ENCODE data around the gene AMBP. TPM values are rescaled to one million over a fixed set of nuclear protein-coding genes. Genes with fewer than 3 reads are reported as not detected.
A peak's percentile ranks its signal among the peaks of the same experiment; 100 is the strongest.

AMBP gene
- total RNA-seq, 1 experiment from 2014 or later: 0.20 TPM

- Mint-ChIP-seq H3K27me3 (ENCODE audit: low read depth) (no peaks in the 10 kb centered on the region), H3K4me3 (no peak overlapping the region), H3K9me3 (peaks cover 18 to 20% of the 10 kb centered on the region in 2 experiments), H3K36me3 (ENCODE audit: insufficient read depth in 1 of 3, low read depth in 3 of 3) (peaks cover 30 to 52% (median 45%) of the 10 kb centered on the region in 3 experiments), H3K4me1 (peaks cover 7% of the 10 kb centered on the region in 2 experiments), H3K27ac (peak overlapping the region in 2 of 3 experiments; percentile 64 to 84; a peak in 2 of 7 replicates)
- no peak overlapping the region for H3K18ac ChIP-seq (ENCODE audit: insufficient read length, low read depth, low read length)
- no peak overlapping the region for H3K23ac ChIP-seq (ENCODE audit: insufficient read length, low read depth, low read length)
- H4K5ac ChIP-seq (ENCODE audit: insufficient read length, low read depth, low read length): no peak overlapping the region
- H4K8ac ChIP-seq (replicated peaks; ENCODE audit: insufficient read length, low read depth, low read length): no peak overlapping the region
- H3K9ac ChIP-seq (ENCODE audit: extremely low read depth, insufficient read length, low read length): no peak overlapping the region
- H2BK120ac ChIP-seq (ENCODE audit: low read depth, low read length, poor library complexity, severe bottlenecking): no peak overlapping the region
- no peaks in the 10 kb centered on the region for H3K79me1 ChIP-seq (ENCODE audit: insufficient read depth, low read depth, low read length, poor library complexity, severe bottlenecking)
- H2BK12ac ChIP-seq (ENCODE audit: insufficient read length, low read depth, low read length): no peak overlapping the region
- no peak for TF ChIP-seq CTCF (conservative IDR thresholded peaks at IDR 0.05)
- no peak overlapping the region for H3K4me2 ChIP-seq (ENCODE audit: insufficient read depth, insufficient read length, low read length)
- peak; percentile 19 for DNase-seq
- no peaks in the 10 kb centered on the region for H3K79me2 ChIP-seq (ENCODE audit: insufficient read depth, low read length)
- H3K23me2 ChIP-seq (ENCODE audit: insufficient read length, low read depth, low read length, poor library complexity, severe bottlenecking): no peaks in the 10 kb centered on the region
- H3K27me3 ChIP-seq (ENCODE audit: insufficient read depth, low read length): no peaks in the 10 kb centered on the region
- H2BK20ac ChIP-seq (ENCODE audit: low read depth, low read length, poor library complexity, severe bottlenecking): no peak overlapping the region
- H2AK5ac ChIP-seq (ENCODE audit: insufficient read length, low read length): no peak overlapping the region
- no peak overlapping the region for H3K4ac ChIP-seq (ENCODE audit: low read depth, low read length)
- no peak overlapping the region for H2BK15ac ChIP-seq (ENCODE audit: low read depth, low read length)
- H3K14ac ChIP-seq (ENCODE audit: insufficient read depth, low read length): no peak overlapping the region
- H3K9me3 ChIP-seq (ENCODE audit: control insufficient read depth, low read depth, low read length): no peaks in the 10 kb centered on the region
- H3K56ac ChIP-seq (ENCODE audit: insufficient read length, low read depth, low read length): no peak overlapping the region
- no peak overlapping the region for H3K27ac ChIP-seq (ENCODE audit: insufficient read length, low read depth, low read length)
- H2AFZ ChIP-seq (ENCODE audit: low read length): no peak overlapping the region
- H3T11ph ChIP-seq (ENCODE audit: low read length): no peak overlapping the region
- no peak overlapping the region for H4K91ac ChIP-seq (ENCODE audit: insufficient read length, low read depth, low read length)
- no peak overlapping the region for H2BK5ac ChIP-seq (ENCODE audit: insufficient read length, low read length)
- H4K20me1 ChIP-seq (ENCODE audit: control insufficient read depth, insufficient read depth, insufficient read length): no peaks in the 10 kb centered on the region
- no CpG with 5 or more reads among the region's 13 CpGs for WGBS (ENCODE audit: extremely low coverage, insufficient read length, low lambda C conversion rate)
- no peaks in the 10 kb centered on the region for H3K4me1 ChIP-seq (ENCODE audit: insufficient read depth, low read length)
Observed at GRCh38 chr9:114027159-114027862, 50.8 kb downstream of the AMBP start.
